ENCODE data around the gene RALGAPA2.

Gene RALGAPA2

GRCh38 chr20:20710443-20711315, 1.8 kb downstream of the RALGAPA2 start:
- H3K4me3 Mint-ChIP-seq, result peak overlapping the region; percentile 92
- TF ChIP-seq, protein P1, sequence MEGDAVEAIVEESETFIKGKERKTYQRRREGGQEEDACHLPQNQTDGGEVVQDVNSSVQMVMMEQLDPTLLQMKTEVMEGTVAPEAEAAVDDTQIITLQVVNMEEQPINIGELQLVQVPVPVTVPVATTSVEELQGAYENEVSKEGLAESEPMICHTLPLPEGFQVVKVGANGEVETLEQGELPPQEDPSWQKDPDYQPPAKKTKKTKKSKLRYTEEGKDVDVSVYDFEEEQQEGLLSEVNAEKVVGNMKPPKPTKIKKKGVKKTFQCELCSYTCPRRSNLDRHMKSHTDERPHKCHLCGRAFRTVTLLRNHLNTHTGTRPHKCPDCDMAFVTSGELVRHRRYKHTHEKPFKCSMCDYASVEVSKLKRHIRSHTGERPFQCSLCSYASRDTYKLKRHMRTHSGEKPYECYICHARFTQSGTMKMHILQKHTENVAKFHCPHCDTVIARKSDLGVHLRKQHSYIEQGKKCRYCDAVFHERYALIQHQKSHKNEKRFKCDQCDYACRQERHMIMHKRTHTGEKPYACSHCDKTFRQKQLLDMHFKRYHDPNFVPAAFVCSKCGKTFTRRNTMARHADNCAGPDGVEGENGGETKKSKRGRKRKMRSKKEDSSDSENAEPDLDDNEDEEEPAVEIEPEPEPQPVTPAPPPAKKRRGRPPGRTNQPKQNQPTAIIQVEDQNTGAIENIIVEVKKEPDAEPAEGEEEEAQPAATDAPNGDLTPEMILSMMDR (IDR thresholded peaks at IDR 0.05), result no peak
- DNase-seq, result no peak
- H3K4me1 Mint-ChIP-seq, result peaks cover 26% of the 10 kb centered on the region
- H3K9me3 Mint-ChIP-seq, result no peaks in the 10 kb centered on the region
- H3K36me3 Mint-ChIP-seq (ENCODE audit: low read depth), result peaks cover 5% of the 10 kb centered on the region
- H3K27ac Mint-ChIP-seq, result no peak overlapping the region
- no peaks in the 10 kb centered on the region for H3K27me3 Mint-ChIP-seq (ENCODE audit: low read depth, poor library complexity)

GRCh38 chr20:20709887-20710286, 2.6 kb downstream of the RALGAPA2 start:
- no peak overlapping the region for H3K27ac Mint-ChIP-seq
- no peaks in the 10 kb centered on the region for H3K9me3 Mint-ChIP-seq
- no peaks in the 10 kb centered on the region for H3K27me3 Mint-ChIP-seq (ENCODE audit: low read depth, poor library complexity)
- H3K4me3 Mint-ChIP-seq, result no peak overlapping the region
- H3K4me1 Mint-ChIP-seq, result peaks cover 26% of the 10 kb centered on the region
- DNase-seq, result no peak
- TF ChIP-seq, protein P1 (IDR thresholded peaks at IDR 0.05), result no peak
- H3K36me3 Mint-ChIP-seq (ENCODE audit: low read depth), result peaks cover 5% of the 10 kb centered on the region

GRCh38 chr20:20706285-20706684, 6.2 kb downstream of the RALGAPA2 start:
- no peaks in the 10 kb centered on the region for H3K27me3 Mint-ChIP-seq (ENCODE audit: low read depth, poor library complexity)
- DNase-seq, result no peak
- no peak overlapping the region for H3K27ac Mint-ChIP-seq
- TF ChIP-seq, protein P1 (IDR thresholded peaks at IDR 0.05), result no peak
- H3K9me3 Mint-ChIP-seq, result no peaks in the 10 kb centered on the region
- peaks cover 10% of the 10 kb centered on the region for H3K36me3 Mint-ChIP-seq (ENCODE audit: low read depth)
- H3K4me1 Mint-ChIP-seq, result peaks cover 12% of the 10 kb centered on the region
- H3K4me3 Mint-ChIP-seq, result no peak overlapping the region

DNA sequence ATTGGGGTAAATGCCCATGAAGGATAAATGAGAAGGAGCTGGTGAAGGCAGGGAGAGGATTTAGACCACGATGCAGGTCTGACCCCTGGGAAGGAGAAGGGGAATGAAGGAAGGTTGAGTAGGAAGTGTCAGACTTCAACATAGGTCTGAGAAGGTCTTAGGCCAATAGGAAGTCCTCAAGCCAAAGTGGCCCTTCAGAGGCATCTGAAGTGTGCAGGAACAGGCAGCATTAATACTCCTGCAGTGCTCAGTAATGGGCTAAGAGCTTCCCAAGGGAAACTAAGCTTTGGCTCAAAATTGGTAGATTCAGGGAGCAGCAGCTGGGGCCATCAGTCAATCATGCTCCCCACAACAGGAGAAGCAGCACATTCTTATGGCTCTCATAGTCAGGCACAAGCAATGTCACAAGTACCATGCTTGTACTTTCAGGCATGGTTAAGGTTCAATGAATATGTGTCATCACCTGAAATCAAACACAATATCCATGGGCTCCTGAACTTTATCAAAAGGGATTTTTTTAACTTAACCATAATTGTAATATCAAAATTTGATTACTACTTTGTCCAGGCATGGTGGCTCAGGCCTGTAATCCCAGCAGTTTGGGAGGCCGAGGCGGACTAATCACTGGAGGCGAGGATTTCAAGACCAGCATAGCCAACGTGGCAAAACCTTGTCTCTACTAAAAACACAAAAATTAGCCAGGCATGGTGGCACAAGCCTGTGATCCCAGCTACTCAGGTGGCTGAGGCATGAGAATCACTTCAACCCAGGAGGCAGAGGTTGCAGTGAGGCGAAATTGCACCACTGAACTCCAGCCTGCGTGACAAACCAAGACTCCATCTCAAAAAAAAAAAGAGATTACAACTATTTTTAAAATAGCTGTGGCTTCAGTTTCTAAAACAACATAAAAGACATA, 9.9 kb downstream of the RALGAPA2 start:
- H3K36me3 Mint-ChIP-seq (ENCODE audit: low read depth), result peaks cover 8% of the 10 kb centered on the region
- DNase-seq, result no peak
- TF ChIP-seq, protein P1 (IDR thresholded peaks at IDR 0.05), result no peak
- H3K27me3 Mint-ChIP-seq (ENCODE audit: low read depth, poor library complexity), result peaks cover 3% of the 10 kb centered on the region
- no peak overlapping the region for H3K27ac Mint-ChIP-seq
- no peaks in the 10 kb centered on the region for H3K4me1 Mint-ChIP-seq
- H3K4me3 Mint-ChIP-seq, result no peak overlapping the region
- no peaks in the 10 kb centered on the region for H3K9me3 Mint-ChIP-seq

- TF ChIP-seq, protein P1 (IDR thresholded peaks at IDR 0.05), result no peak
- H3K4me3 Mint-ChIP-seq, result no peak overlapping the region
- H3K27ac Mint-ChIP-seq, result no peak overlapping the region
- no peaks in the 10 kb centered on the region for H3K9me3 Mint-ChIP-seq
- H3K4me1 Mint-ChIP-seq, result no peaks in the 10 kb centered on the region
- DNase-seq, result no peak
- H3K27me3 Mint-ChIP-seq (ENCODE audit: low read depth, poor library complexity), result peaks cover 3% of the 10 kb centered on the region
- H3K36me3 Mint-ChIP-seq (ENCODE audit: low read depth), result peaks cover 8% of the 10 kb centered on the region
Observed at GRCh38 chr20:20699917-20700316, 12.5 kb downstream of the RALGAPA2 start.

All from nephron progenitor cell (in vitro differentiated cells).